Upper lobe of left lung (tissue), 6 donors: ENCODE results near the gene DIP2C. TPM values are rescaled to one million over a fixed set of nuclear protein-coding genes. Genes with fewer than 3 reads are reported as not detected.

Source experiments
- ATAC-seq, 2 donors: fragments of 200-7000 bp; cut with Tn5 transposase; one replicate each; pipeline ENCODE4 v1.9.1; 2022; ENCODE audit warnings: mild to moderate bottlenecking in 2 of 2, moderate library complexity in 2 of 2; ENCODE audit not compliant: low FRiP score in 2 of 2
- DNase-seq, 2 donors: peaks; one replicate each; pipeline ENCODE4 v3.0.0-alpha.2; 2019 to 2020
- H3K27ac ChIP-seq, 4 donors: fragments of 200-600 bp; sonication (generic); one replicate each; pipeline ENCODE4 v1.5.1; 2016 to 2019
- H3K27me3 ChIP-seq, 4 donors: fragments of 200-600 bp; sonication (generic); one replicate each; pipeline ENCODE4 v1.5.1; 2017 to 2019
- H3K36me3 ChIP-seq, 4 donors: fragments of 200-600 bp; sonication (generic); one replicate each; pipeline ENCODE4 v1.5.1; 2016 to 2019
- H3K4me1 ChIP-seq, 4 donors: fragments of 200-600 bp; sonication (generic); one replicate each; pipeline ENCODE4 v1.5.1; 2018 to 2019
- H3K4me3 ChIP-seq, 4 donors: fragments of 200-600 bp; sonication (generic); one replicate each; pipeline ENCODE4 v1.5.1; 2017 to 2019; ENCODE audit warnings: mild to moderate bottlenecking in 2 of 4, moderate library complexity in 1 of 4
- H3K9me3 ChIP-seq, 4 donors: fragments of 200-600 bp; sonication (generic); one replicate each; pipeline ENCODE4 v1.5.1; 2018 to 2019
- EP300 ChIP-seq, 4 donors: sonication (generic); formaldehyde crosslinking; IDR thresholded peaks; one replicate each; pipeline ENCODE4 v1.5.1; 2017; ENCODE audit warnings: antibody characterized with exemption in 4 of 4, control low read depth in 2 of 4
- POLR2A ChIP-seq, 4 donors: fragments of 450-650 bp; IDR thresholded peaks; one replicate each; pipeline ENCODE4 v1.5.1; 2016 to 2017; ENCODE audit warnings: antibody characterized with exemption in 4 of 4, mild to moderate bottlenecking in 2 of 4
- POLR2AphosphoS5 ChIP-seq, 2 donors: sonication (generic); formaldehyde crosslinking; IDR thresholded peaks; one replicate each; pipeline ENCODE4 v1.5.1; 2017; ENCODE audit warnings: antibody characterized with exemption in 2 of 2
- WGBS, 2 donors: methylation state at CpG; one replicate each; pipeline ENCODE4 v1.1.5; 2017 to 2018; 5-methylcytosine and 5-hydroxymethylcytosine counted together
- total RNA-seq, 6 donors: library from RNA; depleted of rRNA in 4 of 6; stranded (reverse); fragments of >200 nt in 4 of 6; gene quantifications; one replicate each; pipeline versions ENCODE4 v1.1.0 to v1.2.1, GENCODE V29; 2016 to 2021
- TF ChIP-seq, protein P1 (sequence below), 6 experiments: fragments of 450-650 bp in 4 of 6; fragments of 200-600 bp in 2 of 6; sonication (generic) in 2 of 6; IDR thresholded peaks; one replicate each; pipeline ENCODE4 v1.5.1; 2016 to 2019; ENCODE audit warnings: antibody characterized with exemption in 6 of 6
- donor health status: DM: no; HTN: no; CAD: no; lungs with moderate emphysema.
- donor health status: DM: no; HTN: yes; CAD: no; lungs with severe emphysema.

DIP2C gene
- total RNA-seq, 6 donors from 2014 or later, result 11.6 to 32.5 (median 14.7) TPM

DNA sequence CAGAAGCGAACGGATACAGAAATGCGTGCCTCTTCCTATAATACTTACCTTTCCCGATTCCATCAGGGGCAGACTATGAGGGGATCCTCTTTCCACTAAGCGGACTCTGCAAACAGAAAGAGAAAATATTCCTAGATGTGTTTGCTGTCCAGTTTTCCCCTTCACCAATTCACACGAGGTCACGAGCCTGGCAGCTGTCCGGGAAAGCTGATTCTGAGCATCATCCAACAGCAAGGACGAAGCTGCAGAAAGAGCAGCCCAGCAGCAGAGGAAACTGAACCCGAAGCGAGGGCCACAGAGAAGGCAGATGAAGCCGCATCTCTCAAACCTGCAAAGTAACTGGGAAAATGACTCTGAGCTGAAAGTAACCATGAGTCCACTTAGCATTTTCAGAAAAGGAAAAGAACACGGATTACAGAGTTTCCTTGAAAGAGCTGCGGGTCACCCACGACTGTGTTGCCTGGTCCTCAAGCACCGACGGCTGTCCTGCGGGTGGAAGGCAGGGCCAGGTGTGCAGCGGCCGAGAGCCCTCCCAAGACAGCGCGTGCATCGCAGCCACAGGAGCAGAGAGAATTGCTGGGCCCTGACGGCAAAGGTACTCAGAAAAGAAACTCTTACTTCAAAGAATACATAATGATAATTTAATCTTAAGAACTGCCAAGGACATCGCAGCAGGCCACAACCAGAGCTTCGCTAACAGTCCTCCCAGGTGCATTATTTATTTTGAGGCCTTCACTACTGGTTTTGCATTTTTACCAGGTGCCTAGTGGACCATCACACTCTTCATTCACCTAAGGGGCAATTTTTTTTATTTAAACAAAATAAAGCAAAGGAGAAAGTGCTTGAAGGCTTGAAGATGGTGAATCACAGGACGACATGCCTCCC, 400.9 kb downstream of the DIP2C start:
- DNase-seq (peak in 1 of 2 donors; percentile 62), ATAC-seq (no peak)
- Histone ChIP-seq H3K9me3 (no peaks in the 10 kb centered on the region), H3K4me1 (peaks cover 0 to 5% (median 1%) of the 10 kb centered on the region in 4 donors), H3K4me3 (no peak overlapping the region), H3K27ac (no peak overlapping the region), H3K27me3 (no peaks in the 10 kb centered on the region), H3K36me3 (peaks cover 0 to 24% (median 4%) of the 10 kb centered on the region in 4 donors)
- 90 to 92% methylated on average over 27 of the region's 27 CpGs for WGBS, 2 donors
- TF ChIP-seq, protein P1, sequence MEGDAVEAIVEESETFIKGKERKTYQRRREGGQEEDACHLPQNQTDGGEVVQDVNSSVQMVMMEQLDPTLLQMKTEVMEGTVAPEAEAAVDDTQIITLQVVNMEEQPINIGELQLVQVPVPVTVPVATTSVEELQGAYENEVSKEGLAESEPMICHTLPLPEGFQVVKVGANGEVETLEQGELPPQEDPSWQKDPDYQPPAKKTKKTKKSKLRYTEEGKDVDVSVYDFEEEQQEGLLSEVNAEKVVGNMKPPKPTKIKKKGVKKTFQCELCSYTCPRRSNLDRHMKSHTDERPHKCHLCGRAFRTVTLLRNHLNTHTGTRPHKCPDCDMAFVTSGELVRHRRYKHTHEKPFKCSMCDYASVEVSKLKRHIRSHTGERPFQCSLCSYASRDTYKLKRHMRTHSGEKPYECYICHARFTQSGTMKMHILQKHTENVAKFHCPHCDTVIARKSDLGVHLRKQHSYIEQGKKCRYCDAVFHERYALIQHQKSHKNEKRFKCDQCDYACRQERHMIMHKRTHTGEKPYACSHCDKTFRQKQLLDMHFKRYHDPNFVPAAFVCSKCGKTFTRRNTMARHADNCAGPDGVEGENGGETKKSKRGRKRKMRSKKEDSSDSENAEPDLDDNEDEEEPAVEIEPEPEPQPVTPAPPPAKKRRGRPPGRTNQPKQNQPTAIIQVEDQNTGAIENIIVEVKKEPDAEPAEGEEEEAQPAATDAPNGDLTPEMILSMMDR (IDR thresholded peaks at IDR 0.05), result no peak
- no peak for TF ChIP-seq POLR2A (IDR thresholded peaks at IDR 0.05)

DNA sequence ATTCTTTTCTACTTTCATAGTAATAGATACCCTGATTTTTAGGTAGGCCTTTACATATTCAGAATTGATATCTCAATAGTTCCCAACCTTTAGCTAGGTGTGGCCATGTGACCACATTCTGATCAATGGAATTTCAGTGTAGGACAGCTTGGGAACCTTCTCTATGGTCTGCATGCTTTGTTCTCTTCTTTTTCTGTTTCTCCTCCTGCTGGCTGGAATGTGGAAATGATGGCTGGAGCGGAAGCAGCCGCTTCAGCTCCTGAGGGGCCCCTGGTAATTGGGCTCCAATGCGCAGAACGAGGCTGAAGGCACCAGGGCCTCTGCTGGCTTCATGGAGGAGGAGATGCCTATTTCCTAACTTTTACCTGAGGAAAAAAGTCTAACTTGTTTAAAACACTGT, 401.7 kb downstream of the DIP2C start:
- DNase-seq (no peak), ATAC-seq (no peak)
- Histone ChIP-seq H3K4me3 (no peak overlapping the region), H3K36me3 (peaks cover 0 to 30% (median 7%) of the 10 kb centered on the region in 4 donors), H3K27me3 (no peaks in the 10 kb centered on the region), H3K4me1 (peaks cover 0 to 5% (median 1%) of the 10 kb centered on the region in 4 donors), H3K9me3 (no peaks in the 10 kb centered on the region), H3K27ac (no peak overlapping the region)
- WGBS, 2 donors, result 95 to 97% methylated on average over 4 of the region's 4 CpGs
- TF ChIP-seq POLR2A (IDR thresholded peaks at IDR 0.05), result no peak
- TF ChIP-seq EP300 (IDR thresholded peaks at IDR 0.05), result no peak
- TF ChIP-seq, protein P1 (IDR thresholded peaks at IDR 0.05), result no peak
- TF ChIP-seq POLR2AphosphoS5 (IDR thresholded peaks at IDR 0.05), result no peak

DNA sequence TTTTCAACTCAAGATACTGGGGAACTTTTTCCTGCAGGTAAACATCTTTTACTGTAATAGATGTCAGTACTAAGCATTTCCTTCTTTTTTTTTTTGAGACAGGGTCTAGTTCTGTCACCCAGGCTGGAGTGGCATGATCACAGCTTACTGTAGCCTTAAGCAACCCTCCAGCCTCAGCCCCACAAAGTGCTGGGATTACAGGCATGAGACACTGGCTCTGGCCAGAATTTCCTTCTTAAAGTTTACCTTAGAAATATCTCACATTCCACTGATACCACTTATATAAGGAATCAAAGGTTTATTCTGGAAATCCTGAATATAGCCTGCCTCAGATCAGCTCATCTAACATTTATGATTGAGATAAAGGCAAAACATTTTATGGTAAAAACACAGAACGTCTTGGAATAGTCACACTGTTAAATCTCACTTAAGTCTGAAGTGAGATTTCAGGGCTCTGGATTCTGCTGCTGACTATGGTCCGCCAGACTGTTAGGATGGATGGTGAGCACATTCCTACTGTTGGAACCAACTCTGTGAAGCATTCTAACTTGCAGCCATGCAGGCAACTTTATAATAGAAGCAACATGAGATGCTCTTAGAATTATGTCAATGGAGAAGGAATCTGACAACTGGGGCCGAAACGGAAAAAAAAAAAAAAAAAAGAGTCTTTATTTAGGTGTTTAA, 402.3 kb downstream of the DIP2C start:
- DNase-seq (no peak), ATAC-seq (no peak)
- H3K27me3 ChIP-seq, result no peaks in the 10 kb centered on the region
- H3K36me3 ChIP-seq, result peaks cover 0 to 34% (median 11%) of the 10 kb centered on the region in 4 donors
- H3K4me1 ChIP-seq, result peaks cover 0 to 5% (median 1%) of the 10 kb centered on the region in 4 donors
- no peaks in the 10 kb centered on the region for H3K9me3 ChIP-seq
- TF ChIP-seq POLR2A (IDR thresholded peaks at IDR 0.05), result no peak
- no peak for TF ChIP-seq EP300 (IDR thresholded peaks at IDR 0.05)
- TF ChIP-seq, protein P1 (IDR thresholded peaks at IDR 0.05), result no peak
- TF ChIP-seq POLR2AphosphoS5 (IDR thresholded peaks at IDR 0.05), result no peak
- WGBS, 2 donors, result 76 to 82% methylated on average over 4 of the region's 4 CpGs
- H3K4me3 ChIP-seq, result no peak overlapping the region
- no peak overlapping the region for H3K27ac ChIP-seq

- TF ChIP-seq POLR2A (IDR thresholded peaks at IDR 0.05) (no peak), POLR2AphosphoS5 (IDR thresholded peaks at IDR 0.05) (no peak), EP300 (IDR thresholded peaks at IDR 0.05) (no peak)
- TF ChIP-seq, protein P1 (IDR thresholded peaks at IDR 0.05), result no peak
- H3K4me1 ChIP-seq, result peaks cover 0 to 5% (median 1%) of the 10 kb centered on the region in 4 donors
- no peaks in the 10 kb centered on the region for H3K27me3 ChIP-seq
- DNase-seq, result no peak
- H3K36me3 ChIP-seq, result peaks cover 0 to 31% (median 16%) of the 10 kb centered on the region in 4 donors
- no peak overlapping the region for H3K27ac ChIP-seq
- no peak overlapping the region for H3K4me3 ChIP-seq
- 66 to 85% methylated on average over 15 of the region's 15 CpGs for WGBS, 2 donors
- H3K9me3 ChIP-seq, result no peaks in the 10 kb centered on the region
- peak in 1 of 2 donors; percentile 31 for ATAC-seq
These were observed 404.3 kb downstream of the DIP2C start for GRCh38 chr10:285216-285615.
